ENCODE data around the gene HAAO. TPM values are rescaled to one million over a fixed set of nuclear protein-coding genes. Genes with fewer than 3 reads are reported as not detected.

HAAO gene
- total RNA-seq, 1 donor from 2014 or later = not detected

DNA sequence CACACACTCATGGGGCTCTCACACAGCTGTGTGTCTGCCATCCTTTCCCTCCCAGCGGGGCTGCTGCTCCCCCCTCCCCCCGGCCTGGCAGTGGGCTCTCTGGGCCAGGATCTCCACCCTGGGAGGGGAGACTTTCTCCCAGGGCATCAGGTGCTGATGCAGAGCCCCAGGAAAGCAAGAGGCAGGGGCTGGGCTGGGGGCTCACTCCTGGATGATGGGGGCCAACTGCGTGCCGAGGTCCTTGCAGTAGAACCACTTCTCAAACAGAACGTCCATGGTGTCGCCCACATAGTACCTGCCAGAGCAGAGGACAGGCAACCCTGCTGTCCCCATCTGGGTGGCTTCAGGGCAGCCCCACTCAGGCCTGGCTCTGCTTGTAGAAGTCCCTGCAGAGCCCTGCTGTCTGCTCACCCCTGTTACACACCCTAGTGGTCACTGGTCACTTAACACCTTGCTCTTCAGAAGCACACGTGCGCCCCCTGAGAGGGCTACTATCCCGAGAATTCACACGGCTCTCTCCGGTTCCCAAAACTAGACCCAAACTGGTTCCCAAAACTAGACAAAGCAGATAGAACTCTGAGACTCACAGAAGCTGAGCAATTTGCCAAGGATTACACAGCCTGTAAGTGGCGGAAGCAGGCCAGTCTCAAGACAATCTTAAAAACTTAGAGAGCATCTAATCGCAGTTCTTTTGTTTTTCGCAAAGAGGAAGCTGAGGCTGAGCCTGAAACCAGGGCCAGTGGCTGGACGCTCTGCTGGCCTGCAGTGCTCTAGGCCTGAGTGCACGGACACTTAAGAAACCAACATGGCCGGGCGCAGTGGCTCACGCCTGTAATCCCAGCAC lies 21.9 kb downstream of the HAAO start:
- peaks cover 8% of the 10 kb centered on the region for H3K27me3 Mint-ChIP-seq (ENCODE audit: unreplicated experiment)
- peaks cover 6% of the 10 kb centered on the region for H3K36me3 Mint-ChIP-seq (ENCODE audit: unreplicated experiment)
- H3K27ac Mint-ChIP-seq (ENCODE audit: unreplicated experiment) = no peak overlapping the region
- H3K4me1 Mint-ChIP-seq (ENCODE audit: low read depth, unreplicated experiment) = peaks cover 3% of the 10 kb centered on the region
- TF ChIP-seq, protein P1, sequence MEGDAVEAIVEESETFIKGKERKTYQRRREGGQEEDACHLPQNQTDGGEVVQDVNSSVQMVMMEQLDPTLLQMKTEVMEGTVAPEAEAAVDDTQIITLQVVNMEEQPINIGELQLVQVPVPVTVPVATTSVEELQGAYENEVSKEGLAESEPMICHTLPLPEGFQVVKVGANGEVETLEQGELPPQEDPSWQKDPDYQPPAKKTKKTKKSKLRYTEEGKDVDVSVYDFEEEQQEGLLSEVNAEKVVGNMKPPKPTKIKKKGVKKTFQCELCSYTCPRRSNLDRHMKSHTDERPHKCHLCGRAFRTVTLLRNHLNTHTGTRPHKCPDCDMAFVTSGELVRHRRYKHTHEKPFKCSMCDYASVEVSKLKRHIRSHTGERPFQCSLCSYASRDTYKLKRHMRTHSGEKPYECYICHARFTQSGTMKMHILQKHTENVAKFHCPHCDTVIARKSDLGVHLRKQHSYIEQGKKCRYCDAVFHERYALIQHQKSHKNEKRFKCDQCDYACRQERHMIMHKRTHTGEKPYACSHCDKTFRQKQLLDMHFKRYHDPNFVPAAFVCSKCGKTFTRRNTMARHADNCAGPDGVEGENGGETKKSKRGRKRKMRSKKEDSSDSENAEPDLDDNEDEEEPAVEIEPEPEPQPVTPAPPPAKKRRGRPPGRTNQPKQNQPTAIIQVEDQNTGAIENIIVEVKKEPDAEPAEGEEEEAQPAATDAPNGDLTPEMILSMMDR (IDR thresholded peaks at IDR 0.05; ENCODE audit: partially characterized antibody, unreplicated experiment) = peak; percentile 67
- peaks cover 2% of the 10 kb centered on the region for H3K9me3 Mint-ChIP-seq (ENCODE audit: unreplicated experiment)
- no peak overlapping the region for H3K4me3 Mint-ChIP-seq (ENCODE audit: unreplicated experiment)
- DNase-seq = peak; percentile 46

DNA sequence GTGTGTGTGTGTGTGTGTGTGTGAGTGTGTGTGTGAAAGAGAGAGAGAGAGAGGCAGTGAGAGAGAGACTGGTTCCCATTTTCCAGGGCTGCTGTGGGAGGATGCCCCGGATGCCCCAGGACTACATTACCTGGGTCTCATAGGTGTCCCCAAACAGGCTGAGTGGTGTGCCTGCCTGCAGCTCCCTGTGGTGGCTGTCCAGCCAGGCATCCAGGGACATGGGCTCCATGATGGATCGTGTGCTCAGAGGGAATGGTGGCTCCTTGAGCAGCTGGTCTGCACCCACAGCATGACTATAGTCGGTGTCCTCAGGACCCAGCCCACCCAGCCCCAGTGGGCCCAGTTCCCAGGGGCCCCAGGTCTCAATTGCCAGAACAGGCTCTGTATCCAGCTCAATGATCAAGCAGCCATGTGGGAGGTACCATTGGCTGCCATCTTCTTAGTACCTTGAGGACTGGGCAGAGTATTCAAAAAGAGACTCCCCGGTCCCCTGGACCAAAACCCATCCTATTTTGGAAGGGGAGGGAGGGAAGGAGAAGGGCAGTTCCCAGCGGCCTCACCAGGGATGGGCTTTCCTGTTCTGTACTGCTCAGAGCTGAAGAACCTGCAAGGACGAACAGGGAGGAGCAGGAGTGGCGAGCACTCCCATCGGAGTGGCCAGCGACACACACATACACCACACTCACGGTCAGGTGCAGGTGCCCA lies 22.6 kb downstream of the HAAO start:
- no peak for DNase-seq
- peaks cover 8% of the 10 kb centered on the region for H3K27me3 Mint-ChIP-seq (ENCODE audit: unreplicated experiment)
- H3K4me1 Mint-ChIP-seq (ENCODE audit: low read depth, unreplicated experiment) = peaks cover 3% of the 10 kb centered on the region
- H3K4me3 Mint-ChIP-seq (ENCODE audit: unreplicated experiment) = no peak overlapping the region
- peaks cover 2% of the 10 kb centered on the region for H3K9me3 Mint-ChIP-seq (ENCODE audit: unreplicated experiment)
- H3K27ac Mint-ChIP-seq (ENCODE audit: unreplicated experiment) = no peak overlapping the region
- H3K36me3 Mint-ChIP-seq (ENCODE audit: unreplicated experiment) = peaks cover 6% of the 10 kb centered on the region
- TF ChIP-seq, protein P1 (IDR thresholded peaks at IDR 0.05; ENCODE audit: partially characterized antibody, unreplicated experiment) = no peak

DNA sequence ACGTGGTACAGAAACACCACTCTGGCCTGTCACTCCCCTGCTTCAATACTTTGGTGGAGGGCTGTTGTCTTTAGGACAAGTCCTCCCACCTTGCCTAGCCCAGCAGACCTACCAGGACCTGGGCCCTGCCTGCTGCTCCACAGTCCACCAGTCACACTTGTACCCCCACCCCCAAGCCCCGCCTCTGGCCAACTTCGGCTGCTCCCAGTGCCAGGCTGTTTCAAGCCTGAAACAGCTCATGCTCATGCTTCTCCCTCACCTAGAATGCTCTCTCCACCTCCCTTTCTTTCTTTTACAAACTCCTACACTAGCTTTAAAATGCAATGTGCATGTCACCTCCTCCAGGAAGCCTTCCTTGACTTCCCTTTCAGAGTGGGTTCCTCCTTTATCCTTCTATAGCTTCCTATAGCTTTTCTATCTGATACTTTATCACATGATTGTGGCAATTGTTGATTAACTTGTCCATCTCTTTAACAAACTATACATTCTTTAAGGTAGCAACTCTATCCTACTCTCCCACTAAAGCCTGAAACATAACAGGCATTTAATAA lies 23.6 kb downstream of the HAAO start:
- Mint-ChIP-seq H3K4me3 (ENCODE audit: unreplicated experiment) (no peak overlapping the region), H3K36me3 (ENCODE audit: unreplicated experiment) (peaks cover 1% of the 10 kb centered on the region), H3K27ac (ENCODE audit: unreplicated experiment) (peak overlapping the region; percentile 53), H3K9me3 (ENCODE audit: unreplicated experiment) (no peaks in the 10 kb centered on the region), H3K4me1 (ENCODE audit: low read depth, unreplicated experiment) (peaks cover 3% of the 10 kb centered on the region), H3K27me3 (ENCODE audit: unreplicated experiment) (peaks cover 6% of the 10 kb centered on the region)
- TF ChIP-seq, protein P1 (IDR thresholded peaks at IDR 0.05; ENCODE audit: partially characterized antibody, unreplicated experiment) = no peak
- no peak for DNase-seq

DNA sequence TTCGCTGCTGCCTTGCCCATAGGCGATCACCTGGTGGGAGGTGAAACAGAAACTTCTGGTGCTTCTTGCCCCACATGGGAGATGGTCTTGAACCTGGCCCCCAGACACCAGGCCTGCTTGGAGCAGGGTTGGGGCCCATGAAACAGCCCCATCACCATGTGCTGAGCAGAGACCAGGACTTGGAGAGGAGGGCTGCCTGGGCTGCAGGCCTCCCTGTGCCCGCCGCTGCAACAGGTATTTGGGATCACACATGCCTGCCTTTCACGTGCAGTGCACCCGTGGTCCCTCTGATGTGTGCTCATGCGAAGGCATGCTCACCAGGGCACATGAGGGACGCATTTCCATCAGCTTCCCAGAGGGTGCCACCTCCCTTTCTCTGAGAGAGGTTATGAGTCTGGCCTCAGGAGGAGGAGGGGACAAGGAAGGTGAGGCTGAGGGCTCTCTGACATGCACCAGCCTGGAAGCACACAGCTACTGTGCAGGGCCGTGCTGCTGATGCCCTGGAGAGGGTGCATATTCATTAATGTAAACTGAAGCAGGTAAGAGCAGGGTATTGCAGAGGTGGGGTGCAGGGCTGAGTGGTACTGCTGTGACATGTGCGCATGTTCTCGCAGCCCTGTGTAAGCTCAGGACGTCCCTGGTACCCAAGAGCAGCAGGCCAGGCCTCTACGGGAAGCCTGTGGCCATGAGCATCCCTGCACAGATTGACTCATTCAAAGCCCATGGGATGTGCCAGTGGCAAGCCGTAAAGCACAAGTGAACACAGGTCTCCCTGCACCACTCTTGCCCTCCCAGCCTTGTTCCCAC lies 24.3 kb downstream of the HAAO start:
- H3K27ac Mint-ChIP-seq (ENCODE audit: unreplicated experiment) = no peak overlapping the region
- TF ChIP-seq, protein P1 (IDR thresholded peaks at IDR 0.05; ENCODE audit: partially characterized antibody, unreplicated experiment) = no peak
- no peak overlapping the region for H3K4me3 Mint-ChIP-seq (ENCODE audit: unreplicated experiment)
- no peaks in the 10 kb centered on the region for H3K9me3 Mint-ChIP-seq (ENCODE audit: unreplicated experiment)
- H3K27me3 Mint-ChIP-seq (ENCODE audit: unreplicated experiment) = peaks cover 9% of the 10 kb centered on the region
- no peaks in the 10 kb centered on the region for H3K36me3 Mint-ChIP-seq (ENCODE audit: unreplicated experiment)
- peaks cover 3% of the 10 kb centered on the region for H3K4me1 Mint-ChIP-seq (ENCODE audit: low read depth, unreplicated experiment)
- DNase-seq = no peak

Measured in glutamatergic neuron (in vitro differentiated cells).